WI38 (cell line): Measurements from ENCODE around the gene NEDD9.

Experiments
- H3K4me3 ChIP-seq: 2 replicates; pipeline ENCODE4 v1.5.1; 2011; ENCODE audit warnings: low read depth, mild to moderate bottlenecking, control low read depth, low read length
- CTCF ChIP-seq: IDR thresholded peaks from 2 replicates; pipeline ENCODE4 v1.5.1; 2012; ENCODE audit warnings: low read depth, mild to moderate bottlenecking, control low read depth, low read length

NEDD9 gene

DNA sequence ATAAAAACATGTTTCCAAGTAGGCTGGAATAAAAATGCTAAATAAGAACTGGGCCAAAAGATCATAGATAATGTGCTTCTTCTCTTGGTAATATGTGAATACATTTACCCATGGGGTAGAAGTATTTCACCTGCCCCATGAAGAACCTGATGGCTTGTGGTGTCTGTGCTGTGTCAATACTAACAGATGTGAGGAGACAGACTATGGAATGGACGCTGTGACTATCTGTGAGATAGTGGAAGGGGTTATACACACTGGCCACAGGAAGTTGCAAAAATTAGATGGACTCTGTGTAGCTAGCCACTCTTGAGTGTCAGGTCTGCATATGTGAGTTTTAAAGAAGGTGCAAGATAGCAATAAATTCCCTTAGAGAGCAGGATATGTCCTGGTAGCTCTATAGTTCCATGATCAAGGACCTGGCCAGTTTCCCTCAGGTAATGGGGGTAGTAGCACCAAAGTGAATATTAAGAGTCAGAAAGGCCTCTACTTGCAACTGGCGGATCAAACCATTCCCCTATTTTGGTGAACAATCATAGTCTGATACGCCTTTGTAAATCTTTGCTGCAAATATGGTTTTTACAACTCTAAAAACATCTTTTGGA lies 48.6 kb downstream of the NEDD9 start:
- no peak overlapping the region for H3K4me3 ChIP-seq
- TF ChIP-seq CTCF = no peak

DNA sequence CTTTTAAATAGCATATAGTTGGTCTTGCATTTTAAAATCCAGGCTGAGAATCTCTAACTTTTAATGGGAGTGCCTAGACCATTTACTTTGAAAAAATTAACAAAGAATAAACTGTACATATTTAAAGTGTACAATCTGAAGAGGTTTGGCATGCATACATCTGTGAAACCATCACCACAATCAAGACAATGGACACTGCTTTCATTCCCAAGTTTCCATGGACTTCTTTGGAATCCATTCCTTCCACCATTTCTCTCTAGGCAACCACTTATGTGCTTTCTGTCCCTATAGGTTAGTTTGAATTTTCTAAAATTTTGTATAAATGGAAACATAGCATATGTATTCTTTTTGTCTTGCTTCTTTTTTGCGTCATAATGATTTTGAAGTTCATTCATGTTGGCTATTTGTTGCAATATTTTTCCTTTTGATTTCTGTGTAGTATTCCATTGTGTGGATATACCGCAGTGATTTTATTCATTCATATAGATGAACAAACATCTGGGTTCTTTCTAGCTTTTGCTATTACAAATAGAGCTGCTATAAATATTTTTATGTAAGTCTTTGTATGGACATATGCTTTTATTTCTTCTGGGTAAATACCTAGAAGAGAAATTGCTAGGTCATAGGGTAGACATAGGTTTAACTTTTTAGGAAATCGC lies 50.9 kb downstream of the NEDD9 start:
- no peak for TF ChIP-seq CTCF
- no peak overlapping the region for H3K4me3 ChIP-seq

DNA sequence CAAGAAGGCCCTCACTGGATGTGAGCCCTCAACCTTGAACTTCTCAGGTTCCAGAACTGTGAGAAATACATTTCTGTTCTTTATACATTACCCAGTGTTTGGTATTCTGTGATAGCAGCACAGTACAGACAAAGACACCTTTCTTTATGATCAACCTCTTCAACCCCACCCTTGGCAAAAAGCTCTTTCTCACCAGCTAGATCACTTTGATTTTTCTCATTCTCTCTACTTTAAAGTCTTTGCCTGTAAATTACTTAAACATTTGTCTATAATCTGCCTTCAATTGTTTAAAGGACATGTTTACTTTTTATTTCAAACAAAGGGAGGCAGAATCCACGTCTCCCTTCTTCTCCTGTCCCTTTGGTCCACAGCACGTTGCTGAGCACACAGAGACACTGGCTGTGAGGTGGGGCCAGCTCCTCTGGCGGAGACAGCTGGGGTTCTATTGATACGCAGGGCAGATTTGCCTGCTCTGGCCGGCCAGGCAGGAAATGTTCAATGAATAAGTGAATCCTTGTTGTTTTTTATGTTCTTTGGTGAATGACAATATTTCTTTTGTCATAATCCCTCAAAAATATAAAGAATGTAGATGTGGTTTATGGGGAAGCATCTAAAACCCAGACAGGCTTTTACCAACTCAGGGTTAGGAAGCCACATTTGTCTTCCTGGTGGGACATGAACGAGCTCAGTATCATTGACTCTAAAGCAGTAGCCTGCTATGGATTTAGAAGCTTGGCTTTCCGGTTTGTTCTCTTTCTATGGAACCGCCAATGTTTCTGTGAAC lies 52.9 kb downstream of the NEDD9 start:
- TF ChIP-seq CTCF = no peak
- no peak overlapping the region for H3K4me3 ChIP-seq

DNA sequence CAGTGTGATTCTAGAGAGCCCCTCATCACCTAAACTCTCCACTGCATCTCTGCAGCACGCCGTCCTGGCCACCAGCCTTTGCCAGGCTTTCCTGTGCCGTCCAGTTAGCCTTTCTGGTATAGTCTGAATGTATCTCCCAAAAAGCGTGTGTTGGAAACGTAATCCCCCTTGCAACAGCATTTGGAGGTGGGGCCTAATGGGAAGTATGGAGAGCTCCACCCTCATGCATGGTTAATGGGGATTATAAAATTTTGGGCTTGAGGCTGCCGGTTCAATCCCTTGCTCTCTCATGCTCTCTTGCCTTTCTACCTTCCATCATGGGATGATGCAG lies 53.4 kb downstream of the NEDD9 start:
- H3K4me3 ChIP-seq = no peak overlapping the region
- TF ChIP-seq CTCF = no peak

DNA sequence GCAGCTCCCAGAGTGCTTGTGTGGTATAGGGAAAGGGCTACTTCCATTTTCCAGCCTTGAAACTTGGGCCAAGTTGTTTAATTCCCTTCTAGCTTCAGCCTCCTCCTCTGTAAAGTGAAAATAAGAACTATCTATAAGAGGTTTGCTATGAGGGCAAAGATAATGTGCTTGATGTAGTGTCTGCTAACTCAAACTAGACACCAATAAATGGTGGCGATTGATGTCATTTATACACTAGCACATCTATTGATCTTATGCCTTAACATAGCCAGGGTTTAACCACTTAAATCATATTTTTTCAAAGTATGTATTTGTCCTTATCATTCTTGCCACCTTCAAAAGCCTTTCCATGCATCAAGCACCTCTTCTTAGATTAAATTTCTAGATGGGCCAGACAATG lies 55.2 kb downstream of the NEDD9 start:
- no peak for TF ChIP-seq CTCF
- no peak overlapping the region for H3K4me3 ChIP-seq

DNA sequence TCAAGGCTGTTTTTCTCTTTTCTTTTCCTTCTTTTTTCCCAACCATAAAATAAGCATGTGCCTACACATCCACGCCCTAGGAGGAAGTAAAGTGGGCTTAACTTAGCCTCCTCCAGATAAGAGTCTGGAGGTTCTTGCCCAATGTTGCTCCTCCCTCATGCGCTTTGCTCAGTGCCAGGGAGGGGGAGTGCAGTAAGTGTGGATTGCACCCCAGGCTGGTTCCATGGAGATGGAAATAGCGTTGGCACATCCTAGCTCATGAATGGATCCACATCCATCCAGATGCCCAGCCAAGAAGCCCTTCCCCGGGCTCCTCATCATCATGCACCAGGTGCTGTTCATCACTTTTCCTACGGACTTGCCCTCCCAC lies 58.2 kb downstream of the NEDD9 start:
- no peak for TF ChIP-seq CTCF
- no peak overlapping the region for H3K4me3 ChIP-seq
